ENCODE results near the gene DCUN1D1. TPM values are rescaled to one million over a fixed set of nuclear protein-coding genes. Genes with fewer than 3 reads are reported as not detected.

Gene DCUN1D1
- total and polyA plus RNA-seq, 2 experiments from 2014 or later, result 29.5 to 53.5 TPM

GRCh38 chr3:182908471-182908870 lies 71.9 kb downstream of the DCUN1D1 start (continued):
- no peak for TF ChIP-seq ZNF462 (CRISPR knock-in tag; IDR thresholded peaks at IDR 0.05)

GRCh38 chr3:182906036-182906435 lies 74.3 kb downstream of the DCUN1D1 start:
- Mint-ChIP-seq H3K36me3 (ENCODE audit: low read depth) (no peaks in the 10 kb centered on the region), H3K4me3 (no peak overlapping the region), H3K27ac (no peak overlapping the region), H3K9me3 (no peaks in the 10 kb centered on the region), H3K4me1 (peaks cover 4% of the 10 kb centered on the region; the same call in 2 of the 3 replicates), H3K27me3 (ENCODE audit: insufficient read depth, low read depth, poor library complexity) (no peaks in the 10 kb centered on the region)
- H3K4me2 ChIP-seq, result no peak overlapping the region
- no peaks in the 10 kb centered on the region for H4K20me1 ChIP-seq (replicated peaks; ENCODE audit: insufficient read depth)
- DNase-seq (ENCODE audit: low spot score), result no peak
- no peak for ATAC-seq
- no peak overlapping the region for H3K4me3 ChIP-seq
- H2AFZ ChIP-seq, result no peak overlapping the region
- no peaks in the 10 kb centered on the region for H3K4me1 ChIP-seq (ENCODE audit: insufficient read depth)
- no peaks in the 10 kb centered on the region for H3F3A ChIP-seq (replicated peaks; ENCODE audit: low read depth)
- H3K27me3 ChIP-seq (ENCODE audit: insufficient read depth), result no peaks in the 10 kb centered on the region
- H3K9me2 ChIP-seq (ENCODE audit: insufficient read depth), result no peaks in the 10 kb centered on the region
- H3K79me2 ChIP-seq (replicated peaks; ENCODE audit: insufficient read depth), result no peaks in the 10 kb centered on the region
- H3K27ac ChIP-seq (ENCODE audit: low read depth), result no peak overlapping the region
- no peaks in the 10 kb centered on the region for H3K36me3 ChIP-seq (ENCODE audit: insufficient read depth)
- TF ChIP-seq EZH2 (IDR thresholded peaks at IDR 0.05; ENCODE audit: low read depth, unreplicated experiment) (no peak), ZNF114 (CRISPR knock-in tag; IDR thresholded peaks at IDR 0.05) (no peak), STAT1 (IDR thresholded peaks at IDR 0.05; ENCODE audit: unreplicated experiment) (no peak), EZH2phosphoT487 (IDR thresholded peaks at IDR 0.05; ENCODE audit: unreplicated experiment) (no peak), NANOG (IDR thresholded peaks at IDR 0.05; ENCODE audit: borderline replicate concordance) (no peak), CTCF (conservative IDR thresholded peaks at IDR 0.05; ENCODE audit: low read depth in 2 of 2) (no peak)
